ENCODE measurements around the gene ANO9. TPM values are rescaled to one million over a fixed set of nuclear protein-coding genes. Genes with fewer than 3 reads are reported as not detected.

ANO9 gene
- total RNA-seq, 1 experiment from 2014 or later: 16.6 TPM

GRCh38 chr11:490186-490929 lies 48.5 kb upstream of the ANO9 start:
- no peaks in the 10 kb centered on the region for H3K27me3 ChIP-seq (ENCODE audit: low read length)
- H4K20me1 ChIP-seq (ENCODE audit: low read length): no peaks in the 10 kb centered on the region
- BruUV-seq (replicated peaks): TSS peak; percentile 35
- no peaks in the 10 kb centered on the region for H3K9me3 ChIP-seq (ENCODE audit: low read length)
- CTCF ChIA-PET: no interaction called here
- DNase-seq (no peak), ATAC-seq (no peak)
- no peaks in the 10 kb centered on the region for H3K9me2 ChIP-seq (replicated peaks; ENCODE audit: low read length)
- H3K27ac ChIP-seq (ENCODE audit: low read length): no peak overlapping the region
- H3K4me1 ChIP-seq (ENCODE audit: insufficient read depth, low read length): no peaks in the 10 kb centered on the region
- TF ChIP-seq CTCF (conservative IDR thresholded peaks at IDR 0.05; ENCODE audit: low read depth, low read length) (no peak), EZH2phosphoT487 (IDR thresholded peaks at IDR 0.05; ENCODE audit: borderline replicate concordance, low read length) (no peak), EZH2 (IDR thresholded peaks at IDR 0.05; ENCODE audit: low read length, unreplicated experiment) (no peak)
- H3F3A ChIP-seq (ENCODE audit: low read length, unreplicated experiment): no peaks in the 10 kb centered on the region
- no peaks in the 10 kb centered on the region for H3K79me2 ChIP-seq (ENCODE audit: low read length)
- no peak overlapping the region for H3K4me3 ChIP-seq (ENCODE audit: low read length)
- no peak overlapping the region for H3K9ac ChIP-seq (ENCODE audit: low read length)
- H2AFZ ChIP-seq (ENCODE audit: low read length): no peak overlapping the region
- intact Hi-C loops (cut with micrococcal nuclease): no loop called here
- no peaks in the 10 kb centered on the region for H3K36me3 ChIP-seq (ENCODE audit: low read depth, low read length)
- no peak overlapping the region for H3K4me2 ChIP-seq (ENCODE audit: low read length)
- POLR2A ChIA-PET (ENCODE audit: unreplicated experiment): no interaction called here

GRCh38 chr11:489610-490185 lies 47.9 kb upstream of the ANO9 start:
- Histone ChIP-seq H3K4me1 (ENCODE audit: insufficient read depth, low read length) (no peaks in the 10 kb centered on the region), H3K79me2 (ENCODE audit: low read length) (no peaks in the 10 kb centered on the region), H3K9me3 (ENCODE audit: low read length) (no peaks in the 10 kb centered on the region), H3K4me3 (ENCODE audit: low read length) (no peak overlapping the region), H3K27me3 (ENCODE audit: low read length) (no peaks in the 10 kb centered on the region), H4K20me1 (ENCODE audit: low read length) (no peaks in the 10 kb centered on the region), H3K27ac (ENCODE audit: low read length) (no peak overlapping the region), H3F3A (ENCODE audit: low read length, unreplicated experiment) (no peaks in the 10 kb centered on the region), H3K36me3 (ENCODE audit: low read depth, low read length) (no peaks in the 10 kb centered on the region), H2AFZ (ENCODE audit: low read length) (no peak overlapping the region), H3K9me2 (replicated peaks; ENCODE audit: low read length) (no peaks in the 10 kb centered on the region), H3K4me2 (ENCODE audit: low read length) (no peak overlapping the region), H3K9ac (ENCODE audit: low read length) (no peak overlapping the region)
- TF ChIP-seq EZH2phosphoT487 (IDR thresholded peaks at IDR 0.05; ENCODE audit: borderline replicate concordance, low read length): no peak
- TF ChIP-seq EZH2 (IDR thresholded peaks at IDR 0.05; ENCODE audit: low read length, unreplicated experiment): no peak
- TF ChIP-seq CTCF (conservative IDR thresholded peaks at IDR 0.05; ENCODE audit: low read depth, low read length): no peak
- DNase-seq (no peak), ATAC-seq (no peak)
- CTCF ChIA-PET: no interaction called here
- intact Hi-C loops (cut with micrococcal nuclease): no loop called here
- no TSS peak for BruUV-seq (replicated peaks)
- POLR2A ChIA-PET (ENCODE audit: unreplicated experiment): no interaction called here

- H3K9ac ChIP-seq (ENCODE audit: low read length): no peak overlapping the region
- H3K9me3 ChIP-seq (ENCODE audit: low read length): no peaks in the 10 kb centered on the region
- H3K27ac ChIP-seq (ENCODE audit: low read length): no peak overlapping the region
- TF ChIP-seq CTCF (conservative IDR thresholded peaks at IDR 0.05; ENCODE audit: low read depth, low read length): no peak
- no peak overlapping the region for H2AFZ ChIP-seq (ENCODE audit: low read length)
- ATAC-seq (no peak), DNase-seq (no peak)
- no peaks in the 10 kb centered on the region for H3K9me2 ChIP-seq (replicated peaks; ENCODE audit: low read length)
- no peak overlapping the region for H3K4me3 ChIP-seq (ENCODE audit: low read length)
- no peaks in the 10 kb centered on the region for H3K27me3 ChIP-seq (ENCODE audit: low read length)
- no peaks in the 10 kb centered on the region for H3K36me3 ChIP-seq (ENCODE audit: low read depth, low read length)
- no peaks in the 10 kb centered on the region for H3K4me1 ChIP-seq (ENCODE audit: insufficient read depth, low read length)
- ChIA-PET CTCF (no interaction called here), POLR2A (ENCODE audit: unreplicated experiment) (no interaction called here)
- BruUV-seq (replicated peaks): no TSS peak
- H3F3A ChIP-seq (ENCODE audit: low read length, unreplicated experiment): no peaks in the 10 kb centered on the region
- no peaks in the 10 kb centered on the region for H3K79me2 ChIP-seq (ENCODE audit: low read length)
- H3K4me2 ChIP-seq (ENCODE audit: low read length): no peak overlapping the region
- intact Hi-C loops (cut with micrococcal nuclease): no loop called here
- no peaks in the 10 kb centered on the region for H4K20me1 ChIP-seq (ENCODE audit: low read length)
Observed at GRCh38 chr11:488992-489391, 47.2 kb upstream of the ANO9 start.
